IPS-18a (cell line): ENCODE data around the gene AGAP1.

Source experiments
- H3K27ac ChIP-seq: one replicate; pipeline ENCODE4 v1.5.1; 2013; ENCODE audit warnings: low read length
- H3K27me3 ChIP-seq: one replicate; pipeline ENCODE4 v1.6.1; 2013; ENCODE audit warnings: mild to moderate bottlenecking, low read length; ENCODE audit not compliant: control insufficient read depth, insufficient read depth
- H3K36me3 ChIP-seq: one replicate; pipeline ENCODE4 v1.6.1; 2013; ENCODE audit warnings: low read depth, low read length; ENCODE audit not compliant: control insufficient read depth
- H3K4me1 ChIP-seq: one replicate; pipeline ENCODE4 v1.6.1; 2013; ENCODE audit warnings: low read depth, low read length; ENCODE audit not compliant: control insufficient read depth
- H3K4me3 ChIP-seq: one replicate; pipeline ENCODE4 v1.5.1; 2013; ENCODE audit warnings: low read length
- H3K9ac ChIP-seq: one replicate; pipeline ENCODE4 v1.6.1; 2013; ENCODE audit warnings: mild to moderate bottlenecking, low read length, moderate library complexity
- H3K9me3 ChIP-seq: one replicate; pipeline ENCODE4 v1.6.1; 2013; ENCODE audit warnings: low read depth, low read length; ENCODE audit not compliant: control insufficient read depth

The AGAP1 gene

DNA sequence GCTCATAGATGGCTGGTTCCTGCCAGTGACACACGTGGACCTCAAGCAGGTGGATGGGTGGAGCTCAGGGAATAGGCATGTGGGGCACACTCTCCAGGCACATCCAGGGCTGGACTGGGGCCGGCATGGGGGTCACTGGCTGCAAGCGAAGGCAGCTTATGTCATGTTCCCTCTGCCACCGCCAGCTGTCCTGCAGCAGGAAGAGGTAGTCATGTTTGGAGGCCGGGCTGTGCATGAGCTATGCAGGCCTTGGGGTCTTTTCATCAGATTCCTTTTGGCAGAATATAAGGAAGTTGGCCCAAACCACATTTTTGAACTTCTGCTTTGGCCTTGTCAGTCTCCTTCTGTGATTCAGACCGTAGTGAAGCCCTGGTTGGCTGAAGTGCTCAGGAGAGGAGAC lies 61.5 kb downstream of the AGAP1 start:
- H3K4me3 ChIP-seq = no peak overlapping the region

DNA sequence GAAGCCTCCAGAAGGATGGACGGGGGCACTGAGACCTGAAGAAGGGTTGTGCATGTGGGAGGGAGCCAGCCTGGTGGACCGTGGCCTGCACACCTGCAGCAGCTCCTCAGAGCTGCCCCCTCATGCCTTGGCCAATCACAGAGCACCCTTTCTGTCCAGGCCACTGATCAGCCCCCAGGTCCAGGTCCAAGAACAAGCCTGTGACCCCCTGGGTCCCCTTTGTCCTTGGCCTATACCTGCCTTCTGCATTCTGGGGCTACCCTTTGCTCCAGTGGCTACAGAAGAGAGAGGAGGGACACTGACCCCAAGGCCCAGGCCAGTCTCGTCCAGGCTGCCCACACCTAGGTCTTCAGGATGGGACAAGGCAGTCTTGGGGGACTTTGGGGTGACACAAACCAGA lies 62.2 kb downstream of the AGAP1 start:
- Histone ChIP-seq H3K27ac (no peak overlapping the region), H3K36me3 (no peaks in the 10 kb centered on the region), H3K9ac (no peak overlapping the region), H3K4me1 (peaks cover 13% of the 10 kb centered on the region), H3K4me3 (no peak overlapping the region), H3K9me3 (no peaks in the 10 kb centered on the region), H3K27me3 (no peaks in the 10 kb centered on the region)

More for the DNA sequence above, 61.5 kb downstream of the AGAP1 start:
- no peaks in the 10 kb centered on the region for H3K27me3 ChIP-seq
- H3K9ac ChIP-seq = no peak overlapping the region
- peaks cover 13% of the 10 kb centered on the region for H3K4me1 ChIP-seq
- no peaks in the 10 kb centered on the region for H3K36me3 ChIP-seq
- H3K27ac ChIP-seq = no peak overlapping the region
- no peaks in the 10 kb centered on the region for H3K9me3 ChIP-seq

DNA sequence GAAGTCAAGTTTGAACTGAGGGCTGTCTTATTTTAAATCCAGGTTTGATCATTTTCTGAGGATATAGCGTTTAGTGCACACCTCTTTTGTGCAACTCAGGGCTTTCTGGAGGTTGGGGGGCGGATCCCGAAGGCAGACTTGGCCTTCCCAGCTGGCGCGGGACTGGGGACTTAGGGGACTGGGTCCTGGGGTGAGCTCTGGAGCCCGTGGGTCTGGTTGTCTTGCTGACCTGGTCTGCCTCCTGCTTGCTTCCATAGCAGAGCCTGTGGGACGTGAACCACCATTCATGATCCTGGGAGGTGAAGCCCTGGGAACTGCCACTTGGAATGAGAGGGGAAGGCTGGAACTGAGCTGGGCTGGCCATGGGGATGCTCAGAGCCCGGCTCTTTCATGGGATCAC lies 63.1 kb downstream of the AGAP1 start:
- H3K36me3 ChIP-seq = no peaks in the 10 kb centered on the region
- H3K4me3 ChIP-seq = no peak overlapping the region
- H3K27ac ChIP-seq = no peak overlapping the region
- no peaks in the 10 kb centered on the region for H3K27me3 ChIP-seq
- no peak overlapping the region for H3K9ac ChIP-seq
- H3K9me3 ChIP-seq = no peaks in the 10 kb centered on the region
- H3K4me1 ChIP-seq = peaks cover 10% of the 10 kb centered on the region

DNA sequence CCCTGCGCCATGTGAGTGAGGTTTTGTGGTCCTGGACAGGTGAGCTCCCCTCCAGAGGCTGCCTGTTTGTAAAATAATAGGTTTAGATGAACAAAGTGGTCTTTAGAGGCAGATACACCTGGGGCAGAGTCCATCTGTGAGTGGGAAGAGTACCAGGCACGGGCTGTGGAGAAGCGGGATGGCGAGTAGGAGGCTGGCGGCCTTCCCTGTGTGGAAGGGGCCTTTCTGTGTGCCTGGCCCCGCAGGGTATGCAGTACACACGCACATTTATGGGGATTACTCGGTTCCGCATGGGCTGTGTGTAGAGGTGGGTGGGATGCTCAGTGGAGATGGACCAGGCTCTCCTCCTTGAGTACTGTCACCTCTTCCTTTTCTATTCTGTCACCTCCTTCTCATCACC lies 64.1 kb downstream of the AGAP1 start:
- Histone ChIP-seq H3K27ac (no peak overlapping the region), H3K9me3 (no peaks in the 10 kb centered on the region), H3K4me1 (peaks cover 13% of the 10 kb centered on the region), H3K4me3 (no peak overlapping the region), H3K9ac (no peak overlapping the region), H3K36me3 (no peaks in the 10 kb centered on the region), H3K27me3 (no peaks in the 10 kb centered on the region)

DNA sequence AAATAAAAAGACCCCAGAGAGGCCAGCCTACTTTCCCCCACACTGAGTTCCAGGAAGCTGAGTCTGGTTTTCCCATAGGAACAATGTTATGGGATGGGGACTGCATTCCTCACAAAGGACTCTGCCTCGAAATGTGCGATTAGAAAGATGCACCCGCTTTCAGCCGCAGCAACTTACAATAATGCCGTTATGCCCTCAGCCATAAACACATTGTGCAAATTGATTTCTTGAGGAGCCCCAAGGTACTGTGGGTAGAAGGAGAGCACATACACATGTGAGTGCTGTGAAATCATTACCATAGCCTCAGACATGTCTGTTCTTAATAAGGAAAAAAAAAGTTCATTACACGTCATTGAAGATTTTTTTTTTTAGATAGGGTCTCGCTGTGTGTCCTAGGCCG lies 64.7 kb downstream of the AGAP1 start:
- Histone ChIP-seq H3K9me3 (no peaks in the 10 kb centered on the region), H3K9ac (no peak overlapping the region), H3K4me1 (peaks cover 8% of the 10 kb centered on the region), H3K27ac (no peak overlapping the region), H3K36me3 (no peaks in the 10 kb centered on the region), H3K4me3 (no peak overlapping the region), H3K27me3 (no peaks in the 10 kb centered on the region)

DNA sequence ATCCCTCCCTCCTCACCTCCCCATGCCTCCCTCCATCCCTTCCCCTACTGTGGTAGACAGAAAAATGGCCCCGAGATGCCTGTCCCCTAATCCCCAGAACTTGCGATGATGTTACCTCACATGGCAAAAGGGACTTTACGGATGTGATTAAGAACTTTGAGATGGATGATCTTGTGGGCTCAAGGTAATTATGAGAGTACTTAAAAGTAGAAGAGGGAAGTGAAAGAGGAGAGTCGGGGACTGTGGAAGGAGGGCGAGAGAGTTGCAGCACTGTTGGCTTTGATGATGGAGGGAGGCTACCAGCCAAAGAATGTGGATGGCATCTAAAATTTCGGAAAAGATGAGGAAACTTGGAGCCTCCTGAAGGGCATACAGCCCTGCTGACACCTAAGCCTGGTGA lies 66.5 kb downstream of the AGAP1 start:
- peaks cover 8% of the 10 kb centered on the region for H3K4me1 ChIP-seq
- no peaks in the 10 kb centered on the region for H3K9me3 ChIP-seq
- no peaks in the 10 kb centered on the region for H3K36me3 ChIP-seq
- no peak overlapping the region for H3K27ac ChIP-seq
- no peak overlapping the region for H3K4me3 ChIP-seq
- no peak overlapping the region for H3K9ac ChIP-seq
- no peaks in the 10 kb centered on the region for H3K27me3 ChIP-seq

DNA sequence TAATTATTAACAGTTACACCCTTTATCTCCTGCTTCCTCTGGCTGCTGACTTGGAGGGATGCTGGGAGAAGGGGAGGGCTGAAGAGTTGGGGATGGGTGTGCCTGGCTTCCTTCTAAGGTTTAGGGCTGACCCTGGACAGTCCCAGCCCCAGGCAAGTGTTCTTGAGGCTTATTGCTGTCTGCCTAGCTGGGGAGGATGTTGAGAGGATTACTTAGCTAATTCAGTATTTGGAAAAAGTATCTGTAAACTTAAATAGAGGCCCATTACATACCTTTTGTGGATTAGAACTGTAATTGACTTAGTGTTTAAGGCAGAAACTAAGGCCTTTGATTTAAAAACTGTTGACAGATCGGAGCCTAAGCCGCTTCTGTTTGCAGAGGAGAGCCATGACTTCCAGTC lies 67.6 kb downstream of the AGAP1 start:
- Histone ChIP-seq H3K36me3 (no peaks in the 10 kb centered on the region), H3K9ac (no peak overlapping the region), H3K9me3 (no peaks in the 10 kb centered on the region), H3K27me3 (no peaks in the 10 kb centered on the region), H3K4me1 (peaks cover 8% of the 10 kb centered on the region), H3K27ac (no peak overlapping the region), H3K4me3 (no peak overlapping the region)

DNA sequence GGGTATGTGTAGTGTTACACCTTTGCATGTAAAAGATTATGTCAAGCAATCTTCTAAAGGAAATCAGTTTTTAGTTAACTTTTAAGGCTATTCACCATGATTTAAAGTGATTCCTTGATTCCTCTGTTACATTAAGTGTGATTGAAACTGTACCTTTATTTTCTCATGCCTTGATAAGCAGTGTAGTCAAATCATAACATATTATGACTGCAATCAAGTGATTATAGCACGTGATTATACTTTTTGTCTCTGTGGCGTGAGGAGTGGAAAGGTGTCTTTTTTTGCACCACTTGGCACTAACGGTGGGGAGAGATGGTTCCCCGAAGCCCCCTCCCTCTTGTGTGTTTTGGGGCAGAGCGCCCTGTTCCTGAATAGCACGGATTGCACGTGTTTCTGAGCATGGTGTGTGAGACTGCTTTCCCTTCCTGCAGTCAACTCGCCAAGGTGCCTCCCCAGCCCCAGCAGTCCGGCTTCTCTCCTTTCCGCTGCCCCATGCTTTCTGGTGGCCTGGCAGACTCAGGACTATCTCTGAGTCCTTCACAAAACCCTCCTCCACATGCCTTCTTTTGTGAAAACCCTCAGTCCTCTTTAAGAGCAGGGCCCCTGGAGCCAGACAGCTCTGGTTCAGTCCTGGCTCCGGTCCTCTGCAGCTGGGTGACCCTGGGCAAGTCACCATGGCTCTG lies 68.4 kb downstream of the AGAP1 start:
- Histone ChIP-seq H3K36me3 (no peaks in the 10 kb centered on the region), H3K4me3 (no peak overlapping the region), H3K27ac (no peak overlapping the region), H3K9ac (no peak overlapping the region), H3K27me3 (no peaks in the 10 kb centered on the region), H3K4me1 (peaks cover 8% of the 10 kb centered on the region), H3K9me3 (no peaks in the 10 kb centered on the region)

DNA sequence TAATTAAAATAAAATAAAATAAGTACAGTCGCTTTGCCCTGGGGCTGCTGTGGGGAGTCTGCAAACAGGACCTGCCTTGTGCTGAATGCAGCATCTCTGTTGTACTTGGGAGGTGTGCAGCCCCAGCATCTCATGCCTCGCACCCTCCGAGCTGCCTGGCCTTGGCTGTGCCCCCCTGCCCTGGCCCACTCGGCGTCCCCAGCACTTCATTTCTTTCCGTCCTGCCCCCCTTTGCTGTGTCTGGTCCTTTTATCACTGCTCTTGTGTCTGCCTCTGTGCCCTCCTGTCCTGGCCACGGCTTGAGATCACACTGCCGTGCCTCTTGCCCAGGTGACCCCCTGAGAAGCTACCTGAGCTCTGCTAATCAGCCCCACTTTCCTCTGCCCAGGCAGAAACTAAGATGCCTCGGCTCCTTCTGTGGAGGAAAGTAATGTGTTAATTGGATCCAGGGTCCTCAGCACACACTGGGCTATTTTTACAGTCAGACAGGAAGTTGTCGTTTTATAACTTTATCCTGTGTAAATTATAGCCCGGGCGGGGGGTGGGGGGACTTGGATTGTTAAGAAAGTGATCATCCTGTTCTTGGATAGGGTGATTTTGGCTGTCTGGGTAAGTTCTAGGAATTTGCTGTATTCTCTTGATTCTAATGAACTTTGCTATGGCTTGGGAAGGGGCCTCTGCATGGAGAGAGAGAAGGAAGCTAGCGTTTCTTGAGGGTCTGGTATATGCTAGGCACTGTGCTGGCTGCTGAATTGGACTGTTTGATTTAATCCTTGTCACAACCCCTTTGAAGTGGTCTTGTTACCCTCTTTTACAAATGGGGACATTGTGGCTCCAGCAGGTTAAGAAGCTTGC lies 69.4 kb downstream of the AGAP1 start:
- Histone ChIP-seq H3K27ac (no peak overlapping the region), H3K9ac (no peak overlapping the region), H3K4me3 (no peak overlapping the region), H3K4me1 (peaks cover 8% of the 10 kb centered on the region), H3K36me3 (no peaks in the 10 kb centered on the region), H3K27me3 (no peaks in the 10 kb centered on the region), H3K9me3 (no peaks in the 10 kb centered on the region)

DNA sequence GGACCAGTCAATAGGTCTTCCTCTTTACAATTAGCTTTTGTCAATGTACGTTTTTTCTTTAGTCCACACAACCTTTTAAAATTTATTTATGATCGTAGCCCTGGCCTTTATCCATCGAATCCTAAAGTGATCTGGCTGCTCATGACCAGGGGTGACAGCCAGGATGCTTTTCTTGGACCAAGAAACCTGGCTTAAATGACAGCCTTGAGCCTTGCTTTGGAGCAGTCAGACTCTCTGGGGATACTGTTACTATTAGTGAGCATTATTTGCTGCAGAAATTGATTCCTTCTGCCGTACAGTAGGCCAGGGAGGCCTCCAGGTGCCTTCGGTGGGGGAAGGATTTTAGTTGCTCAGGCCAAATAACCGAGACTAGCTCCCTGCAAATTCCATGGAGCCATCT lies 70.2 kb downstream of the AGAP1 start:
- Histone ChIP-seq H3K9ac (no peak overlapping the region), H3K4me1 (peaks cover 8% of the 10 kb centered on the region), H3K27ac (no peak overlapping the region), H3K9me3 (no peaks in the 10 kb centered on the region), H3K4me3 (no peak overlapping the region), H3K36me3 (no peaks in the 10 kb centered on the region), H3K27me3 (no peaks in the 10 kb centered on the region)

DNA sequence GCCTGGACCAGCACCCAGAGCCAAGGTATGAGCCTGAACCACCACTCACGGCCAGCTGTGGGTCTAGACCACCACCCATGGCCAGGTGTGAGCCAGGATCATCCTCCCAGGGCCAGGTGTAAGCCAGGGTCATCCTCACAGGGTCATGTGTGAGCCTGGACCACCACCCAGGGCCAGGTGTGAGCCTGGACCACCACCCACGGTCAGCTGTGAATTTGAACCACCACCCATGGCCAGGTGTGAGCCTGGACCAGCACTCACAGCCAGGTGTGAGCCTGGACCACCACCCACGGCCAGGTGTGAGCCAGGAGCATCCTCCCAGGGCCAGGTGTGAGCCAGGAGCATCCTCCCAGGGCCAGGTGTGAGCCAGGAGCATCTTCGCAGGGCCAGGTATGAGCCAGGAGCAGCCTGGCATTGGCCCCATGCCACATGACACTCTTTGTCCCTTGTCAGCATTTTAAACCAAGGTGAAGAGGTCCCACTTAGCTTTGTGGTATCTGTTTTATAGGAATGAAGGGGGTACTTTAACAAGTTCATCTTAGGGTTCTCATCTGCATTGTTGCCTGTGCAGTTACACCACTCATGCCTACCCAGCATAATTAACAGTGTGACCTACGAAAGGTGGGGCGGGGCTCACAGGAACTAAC lies 71.2 kb downstream of the AGAP1 start:
- Histone ChIP-seq H3K9ac (no peak overlapping the region), H3K4me1 (peaks cover 11% of the 10 kb centered on the region), H3K4me3 (no peak overlapping the region)

More for the DNA sequence above, 71.2 kb downstream of the AGAP1 start:
- Histone ChIP-seq H3K27me3 (no peaks in the 10 kb centered on the region), H3K27ac (no peak overlapping the region), H3K36me3 (no peaks in the 10 kb centered on the region), H3K9me3 (no peaks in the 10 kb centered on the region)
